Measurements from ENCODE around the gene ARHGEF2.
A peak's percentile ranks its signal among the peaks of the same experiment; 100 is the strongest.
"Not testable (repeated sequence)": the region's sequence is repeated elsewhere in the genome, so short reads cannot be mapped to it uniquely, and the experiment has no call there.

Gene ARHGEF2

DNA sequence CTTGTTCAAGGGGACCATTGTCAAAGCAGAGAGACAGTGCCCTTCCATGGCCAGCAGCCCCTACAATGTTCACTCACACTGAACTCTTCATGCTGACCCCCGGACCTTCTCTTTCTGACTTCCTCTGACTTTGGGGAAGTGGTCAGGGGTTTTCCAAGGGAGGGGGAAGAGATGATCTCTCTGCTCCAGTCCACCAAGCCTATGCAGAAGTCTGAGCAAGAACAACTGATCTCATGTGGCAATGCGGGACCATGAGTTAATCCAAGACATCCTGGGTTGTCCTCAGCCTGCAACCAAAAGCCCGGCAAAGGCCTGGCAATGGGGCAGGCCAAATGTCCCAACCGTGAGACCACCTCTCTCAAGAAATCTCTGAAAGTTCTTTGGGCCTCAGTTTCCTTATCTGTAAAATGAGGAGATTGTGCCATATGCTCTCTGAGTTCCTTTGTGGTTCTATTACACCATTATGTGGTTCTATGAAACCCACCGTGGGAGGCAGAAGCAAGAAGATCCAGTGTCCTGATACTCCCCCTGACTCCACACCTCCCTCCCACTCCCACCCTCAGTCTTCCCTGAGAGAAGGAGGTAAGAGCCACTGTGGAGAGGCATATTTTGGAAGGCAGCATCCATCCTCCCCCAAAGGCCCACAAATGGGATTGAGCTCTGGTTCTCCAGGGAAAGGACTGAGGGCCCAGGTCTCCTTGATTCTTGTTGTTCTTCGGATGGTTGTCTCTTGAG lies 11.8 kb upstream of the ARHGEF2 start:
- DNase-seq = no peak

DNA sequence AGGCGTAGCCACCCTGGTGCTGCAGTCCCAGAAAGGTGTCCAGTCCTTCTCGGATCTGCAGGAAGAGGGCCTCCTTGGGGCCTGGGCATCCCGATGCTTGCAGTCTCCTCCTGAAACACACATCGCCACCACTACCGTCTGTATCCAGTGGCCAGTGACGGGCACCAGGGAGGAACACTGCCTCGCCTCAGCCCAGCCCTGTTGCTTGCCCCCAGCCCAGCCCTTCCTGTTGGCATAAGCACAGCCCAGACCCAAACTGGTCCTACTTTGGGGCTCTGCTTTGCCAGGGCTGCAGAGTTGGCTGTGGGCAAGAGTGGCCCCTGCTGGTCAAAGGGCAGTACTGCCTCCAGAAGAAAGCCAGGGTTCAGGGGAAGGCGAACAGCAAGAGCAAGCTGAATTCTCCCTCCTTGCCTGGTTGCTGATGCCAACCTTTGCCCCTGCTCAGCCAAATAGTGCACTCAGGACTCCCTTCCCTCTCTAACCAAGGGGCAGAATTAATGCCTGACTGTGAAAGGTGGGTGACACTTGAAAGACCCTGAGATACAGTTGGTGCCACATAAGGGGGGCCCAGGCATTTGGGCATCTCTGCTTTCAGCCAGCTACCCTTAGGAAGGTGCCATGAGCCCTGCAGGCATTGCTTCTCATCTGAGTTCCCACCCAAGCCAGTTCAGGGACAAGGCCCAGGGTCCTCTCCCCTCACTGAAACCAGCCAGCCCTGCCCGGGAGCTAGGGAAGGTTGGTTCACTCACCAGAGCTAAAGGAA lies 11.1 kb upstream of the ARHGEF2 start:
- peak; percentile 31 for DNase-seq

DNA sequence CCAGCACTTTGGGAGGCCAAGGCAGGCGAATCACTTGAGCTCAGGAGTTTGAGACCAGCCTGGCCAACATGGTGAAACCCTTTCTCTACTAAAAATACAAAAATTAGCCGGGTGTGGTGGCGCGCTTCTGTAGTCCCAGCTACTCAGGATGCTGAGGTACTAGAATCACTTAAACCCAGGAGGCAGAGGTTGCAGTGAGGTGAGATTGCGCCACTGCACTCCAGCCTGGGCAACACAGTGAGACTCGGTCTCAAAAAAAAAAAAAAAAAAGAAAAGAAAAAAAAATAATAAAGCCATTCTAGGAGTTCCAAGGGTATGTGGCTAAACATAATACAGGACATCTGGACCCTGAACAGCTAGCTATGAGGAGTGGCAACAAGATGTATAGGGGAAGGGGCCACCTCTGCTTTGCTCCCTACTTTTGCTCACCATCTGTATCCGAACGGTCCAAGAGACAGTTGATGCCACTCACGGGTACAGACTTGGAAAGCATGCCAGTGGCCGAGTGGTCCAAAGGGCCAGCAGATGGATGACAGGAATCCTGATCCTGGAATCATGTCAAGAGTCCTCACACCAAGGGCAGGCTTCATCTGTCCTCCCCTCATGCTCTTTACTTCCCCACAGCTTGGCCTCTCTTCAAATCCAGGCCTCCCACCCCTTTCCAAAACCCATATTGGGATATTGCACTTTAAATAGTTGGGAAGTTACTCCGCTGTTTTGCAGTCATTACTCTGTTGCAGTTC lies 6.7 kb upstream of the ARHGEF2 start:
- not testable (repeated sequence) for DNase-seq

DNA sequence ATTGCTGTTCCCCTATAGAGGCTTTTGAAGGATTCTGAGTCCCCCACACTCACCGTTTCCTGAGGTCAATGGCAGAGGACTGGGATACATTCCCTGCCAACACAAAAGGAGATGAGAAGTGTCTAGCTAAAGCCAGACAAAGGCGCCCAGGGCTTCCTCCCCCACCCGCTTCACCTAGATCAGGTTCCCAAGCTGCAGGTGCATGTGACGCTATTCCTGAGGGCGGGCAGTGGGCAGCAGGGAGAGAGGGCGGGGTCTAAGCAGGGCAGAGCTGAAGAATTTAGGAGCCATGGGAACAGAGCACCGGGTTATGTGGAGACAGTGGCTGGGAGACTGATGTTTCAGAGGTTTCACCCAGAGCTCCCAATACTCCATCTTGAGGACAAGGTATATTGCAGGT lies 6.0 kb upstream of the ARHGEF2 start:
- peak; percentile 93 for DNase-seq

DNA sequence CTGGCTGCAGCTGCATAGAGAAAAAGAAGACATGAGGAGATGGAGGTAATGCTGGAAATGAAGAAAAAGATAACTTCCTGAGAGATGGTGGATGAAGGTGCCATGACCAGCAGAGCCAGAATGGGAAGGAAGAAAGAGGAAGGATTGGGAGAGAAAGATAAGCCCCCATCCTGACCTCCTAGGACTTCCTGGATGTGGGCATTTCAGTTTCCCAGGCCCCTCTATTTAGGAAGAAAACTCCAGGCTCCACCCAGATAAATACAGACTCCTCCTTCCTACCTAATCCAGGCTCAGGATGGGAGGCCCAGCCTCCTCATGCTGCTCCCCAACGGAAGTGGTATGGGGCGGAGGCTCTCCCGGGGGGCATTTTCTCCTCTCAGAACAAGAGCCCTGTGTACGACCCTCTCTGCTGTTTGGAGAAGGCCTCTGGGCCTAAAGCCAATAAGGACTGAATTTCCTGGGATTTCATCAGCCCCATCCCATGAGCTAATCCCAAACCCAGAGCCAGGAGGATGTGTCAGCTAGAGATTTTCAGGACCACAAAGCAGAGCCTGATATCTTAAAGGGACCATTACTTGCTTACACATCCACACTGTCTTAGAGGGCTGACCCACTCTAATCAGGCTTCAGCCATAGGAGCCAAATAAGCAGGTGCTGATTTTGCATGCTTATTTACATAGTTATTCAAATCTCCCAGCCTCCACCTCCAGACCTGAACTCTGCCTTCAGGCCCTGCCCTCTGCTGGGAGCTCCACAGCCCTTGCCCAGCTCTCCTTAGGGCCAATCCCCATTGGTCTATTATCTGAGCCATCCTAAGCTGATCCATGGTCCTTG lies 5.1 kb upstream of the ARHGEF2 start:
- DNase-seq = peak; percentile 53

DNA sequence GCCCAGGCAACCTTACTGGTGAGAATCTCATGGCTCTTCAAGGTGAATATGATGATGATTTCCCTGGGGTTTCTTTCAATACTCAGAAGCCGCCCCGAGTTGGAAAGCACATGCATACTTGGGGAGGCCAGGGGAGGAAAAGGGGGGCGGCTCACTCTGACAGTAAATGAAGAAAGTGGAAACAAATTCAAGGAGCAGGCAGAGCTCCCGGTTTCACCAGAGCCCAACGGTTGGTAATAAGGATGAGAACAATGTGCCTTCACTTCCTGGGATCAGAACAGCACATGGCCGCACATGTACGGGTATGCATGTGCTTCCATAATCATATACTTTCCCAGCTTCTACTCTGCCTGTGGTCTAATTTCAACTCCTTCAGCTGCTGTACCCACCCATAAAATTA lies 3.8 kb upstream of the ARHGEF2 start:
- DNase-seq = no peak

DNA sequence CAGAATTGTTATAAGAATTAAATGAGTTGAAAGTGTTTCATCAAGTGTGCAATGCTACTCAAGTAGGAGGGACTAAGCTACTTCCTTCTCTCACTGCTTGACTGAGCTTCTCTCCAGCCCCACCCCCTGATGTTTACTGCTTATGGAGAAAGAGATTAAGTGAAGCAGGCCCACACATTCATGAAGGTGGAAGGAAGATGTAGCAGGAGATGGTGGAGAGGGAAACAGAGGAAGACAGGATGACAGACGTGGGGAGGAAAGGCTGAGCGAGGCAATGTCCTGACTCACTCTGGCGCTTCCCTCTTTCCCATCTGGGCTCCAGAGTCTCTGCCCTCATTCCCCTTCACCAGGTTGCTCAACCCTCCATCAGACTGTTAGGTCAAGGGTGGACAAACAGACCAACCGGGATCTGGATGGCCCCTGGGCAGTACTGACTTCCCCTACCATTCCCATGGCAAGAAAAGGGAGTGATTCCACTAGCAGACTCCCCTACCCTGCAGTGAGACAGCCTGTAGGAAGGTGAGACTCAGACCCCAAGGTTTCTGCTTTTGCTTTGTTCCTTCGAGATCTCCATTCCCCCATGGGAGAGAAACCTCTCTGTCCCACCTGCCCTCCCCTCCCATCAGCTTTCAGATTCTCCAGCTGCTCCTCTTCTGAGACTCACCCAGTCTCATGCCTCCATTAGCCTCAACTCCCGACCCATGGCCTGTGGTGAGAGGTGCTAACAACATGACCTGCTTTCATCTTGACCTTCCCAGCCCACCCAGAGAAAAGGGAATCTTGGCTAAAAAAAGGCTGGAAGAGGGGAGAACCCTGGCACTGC lies 3.1 kb upstream of the ARHGEF2 start:
- DNase-seq = peak; percentile 47

DNA sequence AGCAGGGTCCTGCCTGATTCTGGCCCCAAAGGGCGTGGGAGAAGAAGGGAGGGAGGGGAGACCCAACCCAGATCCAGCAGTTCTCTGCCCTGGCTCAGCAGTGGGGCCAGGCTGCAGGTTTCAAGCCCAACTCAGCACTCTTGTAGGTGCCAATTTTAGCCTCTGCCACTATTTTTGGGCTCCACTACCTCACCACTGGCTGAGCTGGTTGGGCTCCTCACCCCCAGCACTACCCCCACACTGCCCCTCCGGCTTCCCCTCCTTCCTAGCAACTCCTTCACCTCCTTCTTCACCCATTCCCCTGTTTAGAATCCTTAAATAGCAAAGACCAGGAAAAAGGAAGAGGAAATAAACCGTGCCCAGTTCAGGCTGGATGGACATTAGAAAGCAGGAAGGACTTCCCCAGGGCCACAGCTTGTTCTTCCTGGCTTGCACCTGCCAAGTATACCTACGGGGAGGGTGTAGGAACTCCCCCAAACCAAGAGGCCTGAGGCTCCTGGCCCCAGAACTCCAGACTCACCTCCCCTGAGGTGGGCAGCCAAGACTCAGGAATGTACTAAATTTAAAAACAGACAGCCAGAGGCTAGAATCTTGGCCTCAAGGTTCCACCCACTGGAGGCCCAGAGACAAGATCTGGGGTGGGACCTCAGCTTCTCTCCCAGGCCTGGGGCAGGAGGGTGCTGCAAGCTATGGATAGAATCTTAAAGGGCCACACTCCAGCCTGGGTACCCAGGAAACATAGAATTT lies 1.4 kb upstream of the ARHGEF2 start:
- no peak for DNase-seq

DNA sequence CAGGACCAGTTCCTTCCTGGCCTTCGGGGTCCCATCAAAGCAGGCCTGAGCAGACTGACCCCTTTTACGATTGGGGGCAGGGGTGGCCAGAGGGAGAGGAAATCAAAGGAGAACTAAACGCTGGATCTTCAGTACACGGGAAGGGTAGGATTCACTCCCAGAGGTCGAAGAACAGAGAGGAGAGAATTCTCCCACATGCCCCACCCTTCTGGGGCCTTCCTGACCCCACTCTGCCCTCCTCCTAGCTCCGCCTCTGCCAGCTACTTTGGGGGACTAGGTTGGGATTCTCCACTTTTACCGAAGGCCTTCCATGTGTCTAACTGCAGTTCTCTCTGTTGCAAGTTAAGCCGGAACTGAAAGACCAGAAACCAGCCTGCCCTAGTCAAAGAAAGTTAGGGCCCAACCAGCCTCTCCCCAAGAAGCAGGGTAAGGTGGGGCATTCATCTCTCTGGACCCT lies 654 bp upstream of the ARHGEF2 start:
- DNase-seq = no peak

DNA sequence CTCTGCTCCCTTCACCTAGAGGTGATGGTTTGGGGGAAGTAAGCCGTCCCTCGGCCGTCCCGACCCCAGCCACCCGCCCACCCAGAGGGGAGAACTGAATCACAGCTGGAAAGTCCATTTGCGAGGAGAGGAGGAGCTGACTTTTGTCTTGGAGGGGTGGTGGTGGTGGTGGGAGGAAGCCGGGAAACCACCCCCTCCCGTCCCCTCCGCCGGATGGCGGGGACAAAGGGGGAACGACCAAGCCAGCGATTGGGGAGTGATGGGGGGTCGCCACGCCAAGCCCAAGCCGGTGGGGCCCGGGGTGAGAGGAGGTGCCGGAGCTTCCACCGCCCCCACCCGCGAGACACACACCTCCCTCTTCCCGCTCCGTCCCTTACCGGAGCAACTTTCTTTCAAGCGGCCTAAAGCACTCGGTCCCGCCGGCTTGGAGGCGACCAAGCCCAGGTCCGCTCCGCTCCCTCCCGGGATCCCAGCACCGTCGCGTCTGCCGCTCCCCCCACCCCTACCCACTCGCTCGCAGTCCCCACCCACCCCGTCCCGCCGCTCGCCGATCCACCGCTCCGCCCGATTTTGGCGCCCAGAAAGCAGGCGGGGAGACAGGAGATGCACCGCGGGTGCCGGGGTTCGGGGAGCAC lies 540 bp downstream of the ARHGEF2 start:
- DNase-seq = no peak

DNA sequence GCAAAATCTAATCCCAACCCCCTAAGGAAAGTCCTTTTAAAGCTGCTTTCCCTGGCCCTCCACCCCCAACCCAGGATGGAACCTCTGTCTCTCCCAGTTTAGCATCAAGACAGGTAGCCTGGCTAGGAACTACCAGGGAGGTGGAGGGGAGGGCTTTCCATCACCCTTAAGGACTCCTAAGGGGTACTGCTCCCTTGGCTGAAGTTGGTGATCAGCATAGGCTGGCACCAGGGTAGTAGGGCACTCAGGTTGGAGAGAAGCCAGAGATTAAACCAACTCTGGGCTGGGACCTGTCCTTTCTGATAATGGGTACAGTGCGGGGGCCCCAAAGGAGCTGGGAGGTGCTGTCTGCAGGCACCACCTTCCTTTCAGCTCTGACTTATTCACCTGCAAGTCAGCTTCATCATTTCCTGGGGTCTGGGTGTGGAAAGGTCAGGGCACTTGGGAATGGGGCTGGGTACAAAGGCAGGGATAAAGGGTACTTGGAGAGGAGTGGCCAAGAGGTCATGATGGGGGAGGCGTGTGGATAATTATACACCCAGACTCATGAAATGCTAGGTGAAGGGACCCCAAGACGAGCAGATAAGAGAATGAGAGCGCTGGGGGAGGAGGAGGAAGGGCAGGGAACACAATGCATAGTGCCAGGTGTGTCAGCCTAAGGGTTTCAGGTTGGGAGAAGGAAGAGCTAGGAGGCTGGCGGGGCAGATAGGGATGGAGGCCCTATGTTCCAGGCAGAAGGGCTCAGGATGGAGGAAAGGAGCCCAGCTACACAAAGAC lies 1.2 kb downstream of the ARHGEF2 start:
- DNase-seq = no peak

DNA sequence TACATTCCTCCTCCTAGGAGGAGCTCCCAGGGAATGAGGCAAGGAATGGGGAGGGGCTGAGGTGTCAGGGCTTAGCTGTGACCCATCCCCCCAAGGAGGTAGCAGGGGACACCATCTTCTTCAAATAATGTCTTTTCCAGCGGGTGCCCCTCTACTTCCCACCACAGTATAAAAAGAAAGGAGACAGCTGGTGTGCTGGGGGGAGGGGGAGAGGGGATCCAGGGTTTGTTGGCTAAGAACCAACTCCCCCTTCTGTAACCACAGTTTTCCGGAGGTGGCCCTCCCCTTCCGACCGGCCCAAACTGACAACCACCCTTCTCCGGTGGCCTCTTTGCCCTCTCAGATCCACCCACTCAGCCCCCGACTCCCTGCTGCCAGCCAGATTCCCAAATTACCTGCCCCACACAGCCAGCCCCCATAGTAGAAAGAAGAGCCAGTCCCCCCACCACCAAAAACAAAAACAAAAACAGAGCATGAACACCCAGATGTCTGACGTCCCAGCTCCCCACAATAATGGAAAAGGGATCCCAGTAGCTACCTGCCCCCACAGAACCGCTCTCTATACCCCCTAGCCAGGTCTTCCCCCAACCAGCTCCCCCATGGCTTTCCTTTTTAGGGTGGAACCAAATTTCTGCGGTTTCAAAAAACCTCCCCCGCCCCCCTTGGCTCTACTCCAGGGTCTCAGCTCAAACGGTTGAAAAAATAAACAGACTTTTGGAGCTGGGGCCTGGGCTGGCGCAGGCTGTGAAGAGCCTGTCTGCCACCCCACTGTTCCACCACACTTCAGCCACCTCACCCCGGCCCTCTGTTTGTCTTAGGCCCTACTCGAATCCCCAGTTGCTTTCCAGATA lies 2.1 kb downstream of the ARHGEF2 start:
- DNase-seq = peak; percentile 63

DNA sequence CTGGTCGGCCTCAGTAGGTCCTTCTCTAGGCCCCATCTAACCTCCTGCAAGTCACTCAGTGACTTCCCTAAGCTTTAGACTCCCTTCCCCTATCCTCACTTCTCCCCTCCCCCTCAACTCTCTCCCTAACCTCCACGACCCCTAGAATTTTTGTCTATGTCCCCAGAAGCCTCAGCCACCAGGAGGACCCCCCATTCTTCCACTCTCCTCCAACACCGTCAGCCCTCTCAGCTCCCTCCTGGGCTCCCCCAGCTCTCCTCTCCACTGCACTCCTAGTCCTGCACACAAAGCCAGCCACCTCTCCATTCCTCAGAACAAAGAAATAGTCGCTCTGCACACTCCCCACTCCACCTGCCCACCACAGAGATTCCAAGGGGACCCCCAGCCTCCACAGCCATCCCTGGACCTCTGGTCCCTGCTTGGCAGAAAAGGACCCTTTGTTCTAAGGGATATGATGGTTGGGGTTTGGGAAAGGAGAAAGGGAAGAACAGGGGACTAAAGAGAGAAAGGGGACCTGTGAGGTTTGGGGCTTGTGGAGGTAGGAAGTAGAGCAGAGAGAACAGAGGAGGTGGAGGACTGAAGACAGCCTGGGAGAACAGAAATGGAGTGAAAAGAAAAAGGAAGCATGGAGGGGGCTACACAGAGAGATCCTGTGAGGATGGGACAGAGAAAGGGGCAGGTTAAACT lies 2.8 kb downstream of the ARHGEF2 start:
- no peak for DNase-seq

DNA sequence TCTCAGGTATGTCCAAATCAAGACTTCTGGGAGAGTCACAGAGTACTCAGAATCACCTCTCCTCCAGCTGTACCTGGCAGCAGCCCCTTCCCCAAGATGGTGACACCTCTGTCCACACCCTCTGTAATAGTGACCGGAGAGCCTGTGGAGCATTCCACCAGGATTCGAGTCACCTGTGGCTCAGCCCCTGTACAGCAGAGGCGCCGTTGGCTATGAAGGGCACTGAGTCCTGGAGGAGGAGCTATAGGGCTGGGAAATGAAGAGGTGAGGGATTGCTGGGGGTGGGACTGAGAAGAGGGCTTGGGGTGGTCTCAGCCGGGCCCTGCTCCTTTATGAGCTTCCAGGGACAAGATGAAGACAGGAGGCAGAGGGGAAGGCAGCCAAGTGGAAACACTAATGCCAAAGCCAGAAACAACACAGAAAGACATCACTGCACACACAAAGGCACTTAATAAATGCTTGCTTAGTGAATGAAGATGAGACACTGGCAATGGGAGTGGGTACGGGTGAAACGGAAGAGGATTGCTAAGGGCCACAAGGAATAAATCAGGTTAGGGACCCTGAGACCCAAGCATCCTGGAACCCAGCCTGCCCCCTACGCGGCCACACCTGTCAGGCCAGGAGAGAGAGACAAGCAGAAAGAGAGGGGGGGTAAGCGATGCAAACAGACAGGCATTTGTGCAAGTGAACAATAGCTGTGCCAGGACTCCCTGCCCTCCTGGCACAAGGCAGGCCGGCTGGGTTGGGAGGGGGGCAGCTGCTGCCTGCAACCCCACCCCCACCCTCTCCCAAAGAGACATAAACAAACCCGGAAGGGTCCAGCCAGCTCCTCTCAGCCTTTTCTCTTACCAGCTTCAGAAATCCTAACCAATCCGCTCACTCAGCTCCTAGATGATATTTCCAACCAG lies 3.9 kb downstream of the ARHGEF2 start:
- no peak for DNase-seq

DNA sequence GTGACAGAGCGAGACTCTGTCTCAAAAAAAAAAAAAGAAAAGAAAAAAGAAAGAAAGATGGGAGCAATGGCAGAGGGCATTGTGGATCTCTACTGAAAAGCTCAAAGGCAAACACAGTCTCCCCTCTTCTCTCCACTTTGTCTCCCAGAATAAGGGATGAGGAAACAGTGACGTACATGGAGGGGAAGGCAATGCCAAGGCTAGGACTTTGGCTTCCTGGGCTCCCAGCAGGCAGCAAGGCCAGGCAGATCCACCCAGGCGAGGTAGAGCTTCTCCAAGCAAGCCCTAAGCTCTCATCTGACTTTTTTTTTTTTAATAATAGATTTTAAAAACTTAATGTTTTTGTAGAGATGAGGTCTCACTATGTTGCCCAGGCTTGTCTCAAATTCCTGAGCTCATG lies 4.6 kb downstream of the ARHGEF2 start:
- no peak for DNase-seq

DNA sequence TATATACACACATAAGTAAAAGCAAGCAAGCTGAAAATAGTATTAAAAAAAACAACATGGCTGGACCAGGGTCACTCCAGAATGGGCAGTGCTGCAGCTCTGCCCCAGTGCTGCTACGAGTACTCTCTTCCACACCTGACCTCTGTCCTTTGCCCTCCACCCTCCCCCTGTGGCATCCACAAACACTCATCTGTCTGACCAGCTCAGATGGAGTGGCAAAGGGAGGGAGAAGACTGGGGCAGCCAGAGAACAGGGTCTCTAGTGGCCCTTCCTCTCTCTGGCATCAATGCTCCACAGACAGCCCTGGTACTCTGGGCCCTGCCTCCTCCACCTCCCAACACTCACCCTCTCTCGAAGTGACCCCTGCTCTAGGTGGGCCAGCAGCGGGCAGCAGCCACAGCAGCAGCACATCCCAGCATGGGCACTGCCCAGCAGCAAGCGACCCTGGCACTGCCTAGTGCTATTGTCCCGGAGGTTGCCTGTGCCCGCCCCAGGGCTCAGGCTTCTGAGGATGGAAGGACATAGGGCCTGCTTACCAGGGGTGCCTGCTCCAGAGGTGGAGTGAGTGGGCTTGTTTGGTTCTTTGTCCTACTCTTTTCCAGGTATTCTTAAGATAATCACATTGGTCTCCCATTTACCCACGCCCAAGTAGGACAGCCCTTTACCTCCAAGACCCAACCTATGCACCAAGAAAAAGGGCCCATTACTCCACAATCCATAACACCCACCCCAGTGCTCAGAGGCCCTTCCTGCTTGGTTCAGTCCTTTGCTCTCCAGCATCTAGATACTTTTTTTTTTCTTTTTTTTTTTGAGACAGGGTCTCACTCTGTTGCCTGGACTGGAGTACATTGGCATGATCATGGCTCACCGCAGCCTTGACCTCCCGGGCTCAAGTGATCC lies 6.2 kb downstream of the ARHGEF2 start:
- no peak for DNase-seq
